MM.1S (cell line): ENCODE data around the gene DCAF4L1.

Experiments used
- DNase-seq: peaks from one replicate; pipeline ENCODE4 v3.0.0-alpha.2; 2015
- H2AFZ ChIP-seq: fragments of 300-600 bp; sonication (generic); 2 replicates; pipeline ENCODE4 v1.6.0; 2016; ENCODE audit warnings: antibody characterized with exemption, low read length
- H3F3A ChIP-seq: fragments of 300-600 bp; sonication (generic); 2 replicates; pipeline ENCODE4 v1.6.1; 2016; ENCODE audit warnings: mild to moderate bottlenecking, antibody characterized with exemption, low read length, moderate library complexity, mixed read lengths; ENCODE audit not compliant: insufficient read depth
- H3K27ac ChIP-seq: fragments of 300-600 bp; sonication (generic); 2 replicates; pipeline ENCODE4 v1.5.1; 2016; ENCODE audit warnings: mild to moderate bottlenecking, low read length
- H3K27me3 ChIP-seq: fragments of 300-600 bp; sonication (generic); replicated peaks from 2 replicates; pipeline ENCODE4 v1.6.0; 2016; ENCODE audit warnings: low read length; ENCODE audit not compliant: insufficient read depth
- H3K36me3 ChIP-seq: fragments of 300-600 bp; sonication (generic); replicated peaks from 2 replicates; pipeline ENCODE4 v1.6.1; 2016; ENCODE audit warnings: mild to moderate bottlenecking, low read length, mixed read lengths; ENCODE audit not compliant: insufficient read depth
- H3K4me1 ChIP-seq: fragments of 300-600 bp; sonication (generic); 2 replicates; pipeline ENCODE4 v1.6.1; 2016; ENCODE audit warnings: low read length, mixed read lengths
- H3K4me2 ChIP-seq: fragments of 300-600 bp; sonication (generic); 2 replicates; pipeline ENCODE4 v1.6.0; 2016; ENCODE audit warnings: low read depth, low read length
- H3K4me3 ChIP-seq: fragments of 300-600 bp; sonication (generic); 2 replicates; pipeline ENCODE4 v1.5.1; 2016; ENCODE audit warnings: low read length, mixed read lengths
- H3K79me2 ChIP-seq: fragments of 300-600 bp; sonication (generic); 2 replicates; pipeline ENCODE4 v1.6.1; 2016; ENCODE audit warnings: mixed run types, low read length, mixed read lengths
- H3K9ac ChIP-seq: fragments of 300-600 bp; sonication (generic); 2 replicates; pipeline ENCODE4 v1.6.1; 2016; ENCODE audit warnings: low read length, mixed read lengths
- H3K9me2 ChIP-seq: fragments of 300-600 bp; sonication (generic); replicated peaks from 2 replicates; pipeline ENCODE4 v1.6.1; 2016; ENCODE audit warnings: mild to moderate bottlenecking, low read length, mixed read lengths; ENCODE audit not compliant: insufficient read depth
- H3K9me3 ChIP-seq: fragments of 300-600 bp; sonication (generic); replicated peaks from 2 replicates; pipeline ENCODE4 v1.6.1; 2016; ENCODE audit warnings: mild to moderate bottlenecking, low read length, mixed read lengths; ENCODE audit not compliant: insufficient read depth
- H4K20me1 ChIP-seq: fragments of 300-600 bp; sonication (generic); 2 replicates; pipeline ENCODE4 v1.6.1; 2016; ENCODE audit warnings: mild to moderate bottlenecking, low read length, moderate library complexity, mixed read lengths; ENCODE audit not compliant: insufficient read depth
- EZH2 ChIP-seq: fragments of 300-600 bp; sonication (generic); optimal IDR thresholded peaks from 2 replicates; pipeline ENCODE3; 2017; ENCODE audit warnings: low read depth, mild to moderate bottlenecking, antibody characterized with exemption, low read length, mixed read lengths
- EZH2phosphoT487 ChIP-seq: fragments of 300-600 bp; sonication (generic); IDR thresholded peaks from 2 replicates; pipeline ENCODE4 v1.6.1; 2018; ENCODE audit warnings: antibody characterized with exemption, low read length
- TF ChIP-seq, protein P1 (sequence below): fragments of 300-600 bp; sonication (generic); IDR thresholded peaks from 2 replicates; pipeline ENCODE4 v1.5.1; 2016; ENCODE audit warnings: antibody characterized with exemption, low read length, mixed read lengths

Gene DCAF4L1

DNA sequence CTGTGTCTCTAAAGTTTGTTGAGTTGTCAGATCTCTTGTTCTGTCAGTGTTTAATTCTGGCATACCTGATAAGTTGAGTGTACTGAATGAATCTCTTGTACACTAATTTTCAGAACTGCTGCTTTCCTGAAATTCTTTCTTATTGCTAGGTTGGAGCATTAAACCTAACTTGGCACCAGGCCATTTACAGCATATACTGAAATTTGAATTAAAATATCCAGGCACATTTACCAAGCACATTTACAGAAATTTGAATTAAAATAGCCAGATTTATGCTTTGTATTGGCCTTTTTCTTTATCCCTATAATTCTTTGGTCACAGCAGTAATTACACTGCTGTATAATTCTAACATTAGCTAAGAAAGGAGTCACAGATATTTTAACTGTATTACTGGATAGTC lies 37.5 kb upstream of the DCAF4L1 start:
- Histone ChIP-seq H3K9ac (no peak overlapping the region), H3K4me1 (no peaks in the 10 kb centered on the region), H3K9me3 (no peaks in the 10 kb centered on the region), H3K4me2 (no peak overlapping the region), H4K20me1 (no peaks in the 10 kb centered on the region), H3K27ac (no peak overlapping the region), H3K27me3 (no peaks in the 10 kb centered on the region), H3F3A (no peaks in the 10 kb centered on the region), H3K36me3 (peaks cover 1% of the 10 kb centered on the region; the same call in 1 of the 2 replicates), H3K79me2 (peaks cover 16% of the 10 kb centered on the region), H3K4me3 (no peak overlapping the region), H2AFZ (no peak overlapping the region), H3K9me2 (no peaks in the 10 kb centered on the region)
- DNase-seq = no peak
- TF ChIP-seq EZH2phosphoT487 = no peak
- no peak for TF ChIP-seq EZH2
- TF ChIP-seq, protein P1, sequence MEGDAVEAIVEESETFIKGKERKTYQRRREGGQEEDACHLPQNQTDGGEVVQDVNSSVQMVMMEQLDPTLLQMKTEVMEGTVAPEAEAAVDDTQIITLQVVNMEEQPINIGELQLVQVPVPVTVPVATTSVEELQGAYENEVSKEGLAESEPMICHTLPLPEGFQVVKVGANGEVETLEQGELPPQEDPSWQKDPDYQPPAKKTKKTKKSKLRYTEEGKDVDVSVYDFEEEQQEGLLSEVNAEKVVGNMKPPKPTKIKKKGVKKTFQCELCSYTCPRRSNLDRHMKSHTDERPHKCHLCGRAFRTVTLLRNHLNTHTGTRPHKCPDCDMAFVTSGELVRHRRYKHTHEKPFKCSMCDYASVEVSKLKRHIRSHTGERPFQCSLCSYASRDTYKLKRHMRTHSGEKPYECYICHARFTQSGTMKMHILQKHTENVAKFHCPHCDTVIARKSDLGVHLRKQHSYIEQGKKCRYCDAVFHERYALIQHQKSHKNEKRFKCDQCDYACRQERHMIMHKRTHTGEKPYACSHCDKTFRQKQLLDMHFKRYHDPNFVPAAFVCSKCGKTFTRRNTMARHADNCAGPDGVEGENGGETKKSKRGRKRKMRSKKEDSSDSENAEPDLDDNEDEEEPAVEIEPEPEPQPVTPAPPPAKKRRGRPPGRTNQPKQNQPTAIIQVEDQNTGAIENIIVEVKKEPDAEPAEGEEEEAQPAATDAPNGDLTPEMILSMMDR = no peak

DNA sequence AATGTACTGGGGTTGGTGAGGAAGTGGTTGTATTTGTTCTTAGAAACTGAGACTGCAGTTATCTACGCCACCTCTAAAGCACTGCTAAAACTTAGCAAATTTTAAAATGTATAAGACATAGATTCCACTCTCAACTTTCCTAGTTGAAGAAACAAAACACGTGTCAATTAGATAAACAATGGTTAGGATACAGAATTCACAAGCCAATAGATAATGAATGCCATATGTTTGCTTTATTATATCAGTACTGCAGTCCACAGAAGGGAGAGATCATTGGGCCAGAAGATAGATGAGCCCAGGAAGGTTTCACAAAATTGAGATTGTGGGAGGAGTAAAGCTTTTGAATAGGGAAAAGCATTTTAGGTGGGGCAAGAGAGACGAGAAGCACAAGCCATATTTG lies 32.0 kb upstream of the DCAF4L1 start:
- no peak overlapping the region for H3K9ac ChIP-seq
- no peak for DNase-seq
- H4K20me1 ChIP-seq = no peaks in the 10 kb centered on the region
- H3K4me2 ChIP-seq = no peak overlapping the region
- no peaks in the 10 kb centered on the region for H3K79me2 ChIP-seq
- H2AFZ ChIP-seq = no peak overlapping the region
- H3K36me3 ChIP-seq = peaks cover 9% of the 10 kb centered on the region; the same call in 1 of the 2 replicates
- TF ChIP-seq EZH2phosphoT487 (no peak), EZH2 (no peak)
- TF ChIP-seq, protein P1 = no peak
- H3K27me3 ChIP-seq = no peaks in the 10 kb centered on the region
- H3K27ac ChIP-seq = no peak overlapping the region
- no peak overlapping the region for H3K4me3 ChIP-seq
- no peaks in the 10 kb centered on the region for H3K9me3 ChIP-seq
- no peaks in the 10 kb centered on the region for H3F3A ChIP-seq
- H3K4me1 ChIP-seq = no peaks in the 10 kb centered on the region
- H3K9me2 ChIP-seq = no peaks in the 10 kb centered on the region

DNA sequence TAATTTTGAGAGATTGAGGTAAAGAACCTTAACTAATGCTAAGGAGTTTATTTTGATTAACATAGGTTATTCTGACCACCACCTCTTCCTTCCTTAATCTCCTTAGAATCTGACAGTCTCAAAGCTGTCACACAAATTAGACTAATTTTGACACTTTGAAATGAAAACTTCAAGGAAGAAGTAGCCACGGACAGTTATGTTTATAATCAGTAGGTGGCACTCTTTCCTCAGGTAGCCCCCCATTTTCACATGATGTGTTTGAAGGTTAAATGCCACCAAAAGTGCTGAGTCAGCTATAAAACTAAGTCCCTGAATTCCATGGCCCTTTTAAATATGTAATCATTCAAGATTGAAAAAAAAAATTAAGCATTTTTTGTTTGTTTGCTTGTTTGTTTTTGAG lies 23.9 kb upstream of the DCAF4L1 start:
- Histone ChIP-seq H3K9me3 (no peaks in the 10 kb centered on the region), H3K4me1 (no peaks in the 10 kb centered on the region), H3K4me2 (no peak overlapping the region), H3K27ac (no peak overlapping the region), H3K27me3 (no peaks in the 10 kb centered on the region), H3F3A (no peaks in the 10 kb centered on the region; the same call in 1 of the 2 replicates), H3K36me3 (no peaks in the 10 kb centered on the region), H2AFZ (no peak overlapping the region), H3K79me2 (no peaks in the 10 kb centered on the region), H4K20me1 (no peaks in the 10 kb centered on the region), H3K4me3 (no peak overlapping the region), H3K9ac (no peak overlapping the region), H3K9me2 (no peaks in the 10 kb centered on the region)
- TF ChIP-seq, protein P1 = peak; percentile 46
- TF ChIP-seq EZH2 = no peak
- peak; percentile 21 for DNase-seq
